DMS114 treated with DMSO at 0.1 percent for 48 hours (cell line): ENCODE measurements around the gene OR10H3.
"Not testable (repeated sequence)": the region's sequence is repeated elsewhere in the genome, so short reads cannot be mapped to it uniquely, and the experiment has no call there.

Experiments used
- DNase-seq: peaks from one replicate; lab custom pipeline; 2025; ENCODE audit not compliant: unreplicated experiment; lab: John Stamatoyannopoulos, UW

OR10H3 gene, protein sequence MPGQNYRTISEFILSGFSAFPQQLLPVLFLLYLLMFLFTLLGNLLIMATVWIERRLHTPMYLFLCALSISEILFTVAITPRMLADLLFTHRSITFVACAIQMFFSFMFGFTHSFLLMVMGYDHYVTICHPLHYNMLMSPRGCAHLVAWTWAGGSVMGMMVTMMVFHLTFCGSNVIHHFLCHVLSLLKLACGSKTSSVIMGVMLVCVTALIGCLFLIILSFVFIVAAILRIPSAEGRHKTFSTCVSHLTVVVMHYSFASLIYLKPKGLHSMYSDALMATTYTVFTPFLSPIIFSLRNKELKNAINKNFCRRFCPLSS

DNA sequence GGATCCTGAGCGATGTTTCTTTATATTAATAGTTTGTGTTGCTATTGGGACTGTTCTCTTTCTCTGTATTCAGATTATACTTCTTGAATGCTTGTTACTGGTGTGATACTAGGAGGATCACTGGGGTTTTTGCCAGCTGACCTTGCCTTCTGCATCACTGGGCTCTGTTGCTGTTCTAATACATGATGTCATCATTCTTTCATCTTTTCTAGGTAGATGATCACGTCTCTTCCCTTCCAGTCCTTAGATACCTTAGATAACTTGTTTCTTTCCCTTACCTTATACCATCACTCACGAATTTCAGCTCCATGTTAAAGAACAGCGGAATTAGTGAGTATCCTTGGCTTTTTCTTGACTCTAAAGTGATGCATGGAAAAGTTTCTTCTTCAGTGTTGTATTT is at the start of gene OR10H3:
OR10H3 (plus strand) TSS at position 264 of the 400 bp plus-strand sequence. CDS start 3,408 bp downstream, outside the sequence.
- no peak for DNase-seq

DNA sequence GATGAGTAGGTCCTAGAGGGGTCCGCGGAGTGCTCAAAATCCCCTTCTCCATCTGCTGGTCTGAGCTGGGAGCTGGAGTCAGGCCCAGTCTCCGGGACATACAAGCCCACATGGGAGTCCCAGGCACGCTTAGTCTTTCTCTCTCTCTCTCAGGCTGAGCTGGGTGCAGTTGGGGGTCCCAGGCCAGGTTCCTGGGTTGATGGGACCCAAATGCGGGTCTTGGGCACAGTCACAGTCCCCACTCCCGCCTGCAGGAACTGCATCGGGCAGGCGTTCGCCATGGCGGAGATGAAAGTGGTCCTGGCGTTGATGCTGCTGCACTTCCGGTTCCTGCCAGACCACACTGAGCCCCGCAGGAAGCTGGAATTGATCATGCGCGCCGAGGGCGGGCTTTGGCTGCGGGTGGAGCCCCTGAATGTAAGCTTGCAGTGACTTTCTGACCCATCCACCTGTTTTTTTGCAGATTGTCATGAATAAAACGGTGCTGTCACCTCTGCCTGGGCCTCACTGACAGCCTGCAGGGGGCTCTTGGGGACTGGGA is 41.1 kb upstream of the OR10H3 start:
- DNase-seq: no peak

DNA sequence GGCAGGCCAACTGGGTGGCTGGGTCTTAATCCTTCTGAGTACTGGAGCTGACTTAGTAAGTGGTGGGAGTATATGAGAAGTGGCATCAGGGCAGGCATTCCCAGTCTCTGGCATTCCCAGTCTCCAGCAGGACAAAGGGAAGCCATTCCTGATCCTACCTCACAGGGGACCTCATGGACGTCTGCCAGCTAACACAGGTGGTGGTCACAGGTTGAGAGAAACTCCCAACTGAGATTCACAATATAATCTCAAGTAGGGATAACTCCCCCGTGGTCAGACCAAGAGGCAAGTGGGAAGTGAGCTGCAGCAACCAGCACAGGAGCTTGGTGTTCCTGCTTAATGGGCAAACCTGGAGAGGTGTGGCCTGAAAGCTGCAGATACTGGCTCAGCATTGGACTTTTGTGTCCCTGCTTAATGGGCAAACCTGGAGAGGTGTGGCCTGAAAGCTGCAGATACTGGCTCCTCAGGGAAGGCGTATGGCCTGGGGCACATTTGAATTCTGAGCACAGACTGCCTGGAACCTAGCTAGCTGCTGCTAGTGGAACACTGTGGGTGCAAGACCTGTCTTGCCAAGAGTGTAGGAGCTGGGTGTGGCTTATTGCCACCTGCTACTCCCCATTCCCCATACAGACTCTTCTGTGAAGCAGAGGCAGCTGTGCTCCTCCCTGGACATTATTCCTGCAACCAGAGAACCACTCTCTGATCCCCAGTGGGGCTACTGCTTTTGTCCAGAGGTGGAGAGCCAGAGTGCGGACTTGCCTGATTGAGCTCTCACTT is 35.8 kb upstream of the OR10H3 start:
- DNase-seq: no peak

DNA sequence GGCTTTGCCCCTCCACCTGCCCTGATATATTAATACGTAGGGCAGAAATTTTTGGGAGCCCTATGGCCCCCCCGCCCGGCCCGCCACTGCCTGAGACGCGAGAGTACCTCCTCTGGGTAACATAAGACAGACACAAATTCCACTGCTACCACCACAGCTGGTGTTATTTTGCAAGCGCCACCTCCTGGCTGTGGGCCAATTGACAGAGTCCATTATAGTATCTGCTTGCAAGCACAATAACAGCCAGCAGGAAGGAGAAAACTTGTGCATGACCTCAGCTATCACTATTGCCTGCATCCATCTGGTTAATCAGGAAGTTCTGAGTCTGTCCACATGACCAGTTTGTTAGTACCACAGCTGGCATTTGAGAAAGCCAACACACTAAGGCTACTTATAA is 35.3 kb upstream of the OR10H3 start:
- DNase-seq: no peak

DNA sequence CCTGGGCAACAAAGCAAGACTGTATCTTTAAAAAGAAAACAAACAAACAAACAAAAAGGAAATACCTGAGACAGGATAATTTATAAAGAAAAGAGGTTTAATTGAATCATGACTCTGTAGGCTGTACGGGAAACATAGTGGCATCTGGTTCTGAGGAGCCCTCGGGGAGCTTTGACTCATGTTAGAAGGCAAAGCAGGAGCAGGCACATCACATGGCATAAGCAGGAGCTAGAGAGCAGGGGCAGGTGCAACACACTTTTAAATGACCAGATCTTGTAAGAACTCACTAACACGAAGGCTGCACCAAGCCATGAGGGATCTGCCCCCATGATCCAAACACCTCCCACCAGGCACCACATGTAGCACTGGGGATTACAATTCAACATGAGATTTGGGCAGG is 23.1 kb upstream of the OR10H3 start:
- DNase-seq: no peak

DNA sequence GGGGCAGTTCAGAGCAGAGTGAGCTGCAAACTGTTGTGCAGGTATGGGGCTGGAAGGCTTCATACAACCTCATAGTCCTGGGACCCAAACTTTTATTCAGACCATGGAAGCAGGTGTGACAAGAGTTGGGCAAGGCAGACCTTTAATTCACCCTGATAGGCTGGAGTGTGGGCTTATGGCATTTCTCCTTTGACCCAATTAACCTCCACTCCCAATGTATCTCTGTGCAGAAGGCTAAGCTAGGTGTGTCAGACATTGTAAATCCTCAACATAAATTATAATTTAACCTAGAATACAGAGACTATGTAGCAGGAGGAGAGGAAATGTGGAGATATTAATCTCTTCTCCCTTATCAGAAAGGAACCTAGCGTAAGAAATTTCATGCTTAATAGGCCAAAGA is 22.1 kb upstream of the OR10H3 start:
- DNase-seq: no peak

DNA sequence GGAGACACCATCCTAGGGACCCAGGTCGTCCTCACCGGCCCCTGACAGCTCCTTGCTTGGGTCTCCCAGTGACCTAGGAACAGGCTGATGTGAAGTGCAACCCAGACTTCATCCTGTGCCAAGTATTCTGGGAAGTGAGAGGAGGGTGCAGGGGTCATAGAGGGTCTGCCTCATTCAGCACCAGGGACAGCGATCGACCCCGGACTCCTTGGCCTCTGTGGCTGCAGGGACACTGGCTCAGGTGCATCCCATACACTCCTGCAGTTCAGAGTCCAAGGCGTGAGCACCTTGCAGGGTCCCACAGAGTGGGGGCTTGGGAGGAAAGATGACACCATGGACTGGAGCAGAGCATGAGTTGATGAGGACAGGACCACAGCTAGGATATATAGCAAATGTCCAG is 20.0 kb upstream of the OR10H3 start:
- DNase-seq: no peak

DNA sequence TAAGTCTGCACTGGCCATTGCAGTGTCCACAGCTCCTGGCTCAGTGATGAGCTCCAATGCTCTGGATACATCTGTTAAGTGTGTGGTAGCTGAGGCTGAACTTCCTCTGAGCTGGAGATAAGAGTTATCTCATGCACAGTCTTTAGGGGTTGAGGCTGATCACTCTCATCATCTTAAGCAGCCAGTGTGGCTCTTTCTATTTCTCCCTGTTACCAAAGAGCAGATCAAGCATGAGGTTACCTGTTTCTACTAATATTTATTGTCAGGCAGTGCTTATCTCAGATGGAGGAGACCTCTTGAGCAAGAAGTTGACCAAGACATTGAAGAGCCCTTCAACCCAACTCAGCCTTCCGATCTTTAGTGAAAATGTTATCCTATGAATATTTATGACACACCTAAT is 16.5 kb upstream of the OR10H3 start:
- DNase-seq: no peak

DNA sequence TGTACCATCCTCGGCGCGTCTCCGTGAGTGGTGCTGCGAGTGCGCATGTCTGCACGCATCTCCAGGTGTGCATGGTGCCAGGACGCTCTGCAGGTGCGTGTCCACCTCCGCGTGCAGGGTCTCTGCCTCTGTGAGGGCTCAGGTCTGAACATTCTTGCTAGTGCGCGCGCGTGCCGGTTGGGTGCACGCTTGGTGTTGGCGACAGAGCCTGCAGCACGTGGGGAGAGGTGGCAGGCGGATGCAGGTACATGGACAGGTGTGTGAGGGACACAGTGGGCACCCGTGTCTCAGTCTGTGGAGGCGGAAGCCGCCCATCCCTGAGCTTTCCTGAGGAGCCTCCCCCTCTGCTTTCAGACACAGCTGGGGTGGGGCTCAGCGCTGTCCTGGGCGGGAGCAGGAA is 14.8 kb upstream of the OR10H3 start:
- DNase-seq: no peak

DNA sequence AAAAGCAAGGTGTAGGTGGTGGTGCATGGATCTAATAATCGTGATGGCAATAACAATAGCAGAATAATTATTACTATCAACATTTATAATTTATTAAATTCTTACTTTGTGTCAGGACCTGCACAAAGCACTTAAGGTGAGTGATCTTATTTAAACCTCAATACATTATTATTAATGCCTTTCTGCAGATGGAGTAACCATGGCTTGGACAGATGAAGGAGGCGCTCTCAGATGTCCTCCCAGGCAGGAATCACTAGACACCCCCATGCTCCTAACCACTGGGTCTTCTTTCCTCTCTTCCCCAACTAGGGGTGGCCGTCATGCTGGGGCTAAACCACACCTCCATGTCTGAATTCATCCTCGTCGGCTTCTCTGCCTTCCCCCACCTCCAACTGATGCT is 10.1 kb upstream of the OR10H3 start, which contains the start of gene OR10H2:
OR10H2 (plus strand) TSS at position 301 of the 400 bp plus-strand sequence; CDS start at position 321, 20 bp downstream.
- DNase-seq: no peak

DNA sequence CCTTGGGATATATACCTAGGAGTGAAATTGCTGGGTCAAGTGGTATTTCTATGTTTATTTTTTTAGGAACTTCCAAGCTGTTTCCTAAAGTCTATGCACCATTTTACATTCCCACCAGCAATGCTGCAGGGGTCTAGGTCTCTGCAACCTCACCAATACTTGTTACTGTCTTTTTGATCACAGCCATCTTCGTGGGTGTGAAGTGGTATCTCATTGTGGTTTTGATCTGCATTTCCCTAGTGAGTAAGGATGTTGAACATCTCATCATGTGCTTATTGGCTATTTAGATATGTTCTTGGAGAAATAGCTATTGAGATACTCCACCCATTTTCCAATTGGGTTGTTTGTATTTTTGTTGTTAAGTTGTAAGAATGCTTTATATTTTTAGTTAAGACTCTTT is 7.2 kb upstream of the OR10H3 start:
- DNase-seq: no peak

DNA sequence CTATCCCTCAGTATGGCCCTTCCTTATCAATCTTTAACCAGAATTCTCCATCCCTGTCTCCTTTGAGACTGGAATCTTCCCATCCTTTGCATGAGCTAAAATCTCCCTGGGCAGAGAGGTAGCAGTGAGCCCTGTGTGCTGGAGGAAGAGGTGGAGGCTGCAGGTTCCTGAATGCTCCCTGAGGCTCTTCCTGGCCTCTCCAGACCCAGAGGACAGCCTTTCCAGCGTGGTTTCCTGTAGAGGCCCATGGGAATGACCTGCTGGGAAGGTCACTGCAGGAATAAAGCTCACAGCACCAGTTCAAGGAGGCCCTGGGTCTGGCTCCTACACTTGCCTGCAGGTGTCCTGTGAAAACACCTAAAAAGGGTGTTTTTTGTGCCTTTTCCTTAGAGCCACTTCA is 5.4 kb upstream of the OR10H3 start:
- DNase-seq: no peak

DNA sequence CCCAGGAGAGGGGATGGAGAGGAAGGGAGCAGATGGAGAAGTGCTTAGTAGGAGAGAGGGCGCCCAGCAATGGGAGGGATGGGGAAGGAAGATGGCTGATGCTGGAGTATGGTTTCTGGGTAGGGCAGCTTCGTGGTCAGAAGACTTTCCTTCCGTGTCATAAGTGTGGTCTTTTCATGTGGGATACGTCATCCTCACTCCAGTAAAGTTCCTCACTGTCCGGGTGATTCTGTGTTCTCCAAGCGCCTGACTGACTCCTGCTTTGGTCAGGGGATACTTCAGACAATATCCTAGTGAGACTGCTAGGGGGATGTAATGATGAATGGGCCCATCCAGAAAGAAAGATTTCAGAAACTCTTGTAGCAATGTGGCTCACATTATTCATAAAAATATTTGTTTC is 3.9 kb upstream of the OR10H3 start:
- DNase-seq: no peak

DNA sequence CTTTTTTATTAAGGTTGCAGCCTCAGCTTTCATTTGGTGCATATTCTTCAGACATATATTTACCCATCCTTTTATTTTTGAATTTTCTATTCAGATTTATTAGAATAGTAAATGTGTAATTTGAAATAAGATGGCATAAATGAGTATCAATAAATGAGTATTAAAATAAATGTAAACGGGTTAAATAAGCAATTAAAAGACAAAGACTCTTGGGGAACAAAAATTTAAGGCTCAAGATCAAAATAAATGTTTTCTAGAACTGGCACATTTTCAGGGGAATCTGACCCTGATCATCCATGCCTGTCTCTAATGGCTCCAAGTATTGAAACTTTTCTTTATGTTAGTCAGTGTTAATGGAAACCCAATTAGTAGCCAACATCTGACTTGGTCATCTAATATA is 3.0 kb downstream of the OR10H3 start:
- no peak for DNase-seq

DNA sequence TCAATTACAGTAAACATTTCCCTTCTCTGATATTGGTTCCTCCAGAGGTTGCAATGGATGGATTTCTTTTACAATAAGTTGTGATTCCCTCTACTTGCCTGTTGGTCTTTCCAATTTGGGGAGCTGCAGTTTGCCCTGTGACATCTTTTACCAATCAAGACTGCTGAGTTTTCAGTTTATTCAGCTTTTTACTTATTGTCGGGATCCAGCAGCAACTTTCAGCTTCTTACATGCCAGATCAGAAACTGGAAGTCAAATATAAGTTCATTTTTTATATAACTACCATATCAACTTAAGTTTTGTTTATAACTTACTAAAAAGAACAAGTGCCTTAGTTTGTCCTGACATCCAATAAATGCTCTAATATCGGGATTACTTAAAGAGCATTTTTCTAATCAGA is 10.5 kb downstream of the OR10H3 start:
- no peak for DNase-seq

DNA sequence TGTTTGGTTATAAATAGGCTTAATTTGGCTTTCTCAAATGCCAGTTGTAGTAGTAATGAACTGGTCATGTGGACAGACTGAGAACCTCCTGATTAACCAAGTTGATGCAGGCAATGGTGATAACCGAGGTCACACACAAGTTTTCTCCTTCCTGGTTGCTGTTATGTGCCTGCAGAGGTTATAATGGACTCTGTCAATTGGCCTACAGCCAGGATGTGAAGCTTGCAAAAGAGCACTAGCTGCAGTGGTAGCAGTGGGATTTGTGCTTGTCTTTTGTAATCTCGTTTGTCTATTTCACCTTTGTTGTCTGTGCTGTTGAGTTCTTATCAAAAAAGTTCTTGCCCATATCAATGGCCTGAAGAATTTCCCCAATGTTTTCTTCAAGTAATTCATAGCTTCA is 20.6 kb downstream of the OR10H3 start:
- no peak for DNase-seq

DNA sequence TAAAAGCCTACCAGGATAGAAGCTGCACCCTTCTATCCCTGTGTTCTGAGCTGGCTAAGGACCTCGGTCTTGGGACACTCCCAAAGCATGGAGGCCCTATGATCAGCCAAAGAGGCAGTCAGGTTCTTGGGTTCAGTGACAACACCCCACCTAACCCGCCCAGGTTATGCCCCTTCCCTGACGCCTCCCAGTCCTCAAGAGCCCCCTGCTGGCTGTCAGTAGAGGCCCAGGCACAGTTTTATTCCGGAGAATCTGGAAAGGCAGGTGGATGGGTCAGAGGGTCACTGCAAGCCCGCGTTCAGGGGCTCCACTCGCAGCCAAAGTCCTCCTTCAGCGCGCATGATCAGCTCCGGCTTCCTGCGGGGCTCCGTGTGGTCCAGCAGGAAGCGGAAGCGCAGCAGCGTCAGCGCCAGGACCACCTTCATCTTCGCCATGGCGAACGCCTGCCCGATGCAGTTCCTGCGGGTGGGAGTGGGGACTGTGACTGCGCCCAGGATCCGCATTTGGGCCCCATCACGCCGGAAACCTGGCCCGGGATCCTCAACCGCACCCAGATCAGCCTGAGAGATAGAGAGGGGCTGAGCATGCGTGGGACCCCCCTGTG is 22.3 kb downstream of the OR10H3 start:
- no peak for DNase-seq

DNA sequence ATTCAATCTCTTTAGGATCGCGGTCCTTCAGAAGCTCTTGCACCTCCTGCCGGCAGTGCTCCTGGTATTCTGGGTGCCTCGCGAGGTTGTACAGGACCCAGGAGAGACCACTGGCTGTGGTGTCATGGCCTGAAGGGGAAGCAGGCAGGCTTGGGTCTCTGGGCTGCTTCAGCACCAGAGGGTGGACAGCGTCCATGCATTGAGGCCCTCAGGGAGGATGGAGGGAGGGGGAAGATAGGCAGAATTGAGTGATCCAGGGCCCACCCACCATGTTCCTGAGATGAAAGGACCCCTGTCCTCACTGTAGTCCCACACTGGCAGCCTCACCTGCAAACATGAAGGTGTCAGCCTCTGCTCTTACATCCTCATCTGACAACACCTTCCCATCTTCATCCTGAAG is 31.8 kb downstream of the OR10H3 start:
- DNase-seq: no peak

DNA sequence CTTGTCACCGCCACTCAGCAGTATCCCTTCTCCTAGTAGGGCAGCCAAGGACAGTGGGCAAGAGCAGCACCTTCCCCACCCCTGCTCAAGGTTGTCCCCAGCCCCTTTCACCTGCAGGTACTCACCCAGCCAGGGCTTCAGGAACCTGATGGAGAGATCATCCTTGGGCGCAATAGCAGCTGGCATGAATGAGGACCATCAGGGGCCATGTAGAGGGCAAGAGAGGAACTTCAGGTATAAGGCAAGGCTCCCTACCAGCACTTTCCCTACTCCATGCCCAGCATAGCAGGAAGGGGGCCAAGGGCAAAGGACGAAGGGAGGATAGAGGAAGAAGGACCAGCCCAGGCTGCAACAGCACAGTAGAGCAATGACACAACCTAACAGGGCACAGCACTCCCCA is 36.4 kb downstream of the OR10H3 start:
- not testable (repeated sequence) for DNase-seq

DNA sequence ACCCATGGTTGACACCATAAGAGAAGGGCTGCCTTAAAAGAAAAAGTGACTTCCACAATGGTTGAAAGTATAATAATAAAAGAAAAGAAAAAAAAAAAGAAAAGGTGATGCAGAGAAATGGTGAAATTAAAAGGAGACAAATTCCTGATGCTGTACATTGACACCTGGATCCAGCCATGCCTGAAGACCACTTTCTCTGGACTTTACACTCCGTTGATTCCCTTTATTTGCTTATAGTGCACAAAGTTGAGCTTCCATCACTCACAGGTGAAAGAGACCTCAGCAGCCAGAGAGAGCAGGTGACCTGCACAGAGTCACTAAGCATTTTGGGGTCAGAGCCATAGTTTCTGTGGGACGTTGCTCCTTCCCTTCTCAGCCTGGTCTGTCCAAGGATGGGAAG is 37.5 kb downstream of the OR10H3 start:
- no peak for DNase-seq

DNA sequence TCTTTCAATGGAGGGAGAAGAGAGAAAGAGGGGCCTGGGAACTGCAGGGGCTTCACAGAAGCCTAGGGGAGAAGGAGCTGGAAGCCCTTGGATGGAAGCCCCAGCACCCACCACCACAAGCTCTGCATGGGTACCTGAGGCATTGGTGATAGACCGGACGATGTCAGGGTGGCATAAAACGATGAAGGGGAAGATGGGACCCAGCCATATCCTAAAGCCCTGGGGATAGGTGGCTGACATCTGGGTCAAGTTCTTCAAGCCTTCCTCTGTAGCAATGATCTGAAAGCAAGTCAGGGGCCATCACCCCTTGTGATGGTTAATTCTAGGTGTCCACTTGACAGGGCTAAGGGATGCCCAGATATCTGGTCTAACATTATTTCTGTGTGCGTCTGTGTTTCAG is 38.5 kb downstream of the OR10H3 start:
- DNase-seq: no peak
